Hematopoietic multipotent progenitor cell treated with erythropoietin and hydrocortisone succinate and interleukin-3 and kit ligand, for 4 days (in vitro differentiated cells): ENCODE data around the gene ZNF85.
"Not testable (repeated sequence)": the region's sequence is repeated elsewhere in the genome, so short reads cannot be mapped to it uniquely, and the experiment has no call there.

ENCODE experiments used
- DNase-seq: peaks from one replicate; pipeline ENCODE4 v3.0.0-alpha.2; 2015

The ZNF85 gene

DNA sequence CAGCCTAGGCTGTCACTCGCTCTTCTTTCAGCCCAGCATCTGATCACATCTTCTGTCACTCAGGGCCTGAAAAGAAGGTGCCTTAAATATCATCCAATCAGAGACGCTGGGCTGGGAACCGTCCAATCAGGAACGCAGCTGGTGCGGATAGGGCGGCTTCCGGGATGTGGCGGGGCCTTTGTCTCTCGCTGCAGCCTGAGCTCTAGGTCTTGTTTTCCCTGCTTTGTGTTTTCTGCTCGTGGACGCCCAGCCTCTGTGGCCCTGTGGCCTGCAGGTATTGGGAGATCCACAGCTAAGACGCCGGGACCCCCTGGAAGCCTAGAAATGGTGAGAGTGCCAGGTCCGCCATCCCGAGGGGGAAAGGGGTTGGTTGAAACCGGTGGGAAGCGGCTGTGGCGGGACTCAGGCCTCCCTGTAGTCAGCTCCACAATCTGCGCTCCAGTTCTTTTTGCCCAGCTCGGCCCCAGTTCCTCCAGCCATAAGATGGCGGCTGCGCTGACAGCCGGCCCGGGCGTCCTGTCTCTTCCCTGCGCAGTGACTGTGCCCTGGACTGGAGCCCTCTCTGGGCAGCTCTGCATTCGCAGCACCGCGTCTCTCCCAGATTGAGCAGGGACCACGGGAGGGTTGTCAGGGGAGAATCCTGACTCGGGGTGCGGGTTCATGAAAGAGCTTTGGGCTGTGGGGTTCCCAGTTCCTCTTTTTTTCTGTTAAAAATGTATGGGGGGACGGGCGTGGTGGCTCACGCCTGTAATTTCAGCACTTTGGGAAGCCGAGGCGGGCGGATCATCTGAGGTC, at the start of gene ZNF85:
ZNF85 (plus strand) TSS at position 175 of the 795 bp plus-strand sequence; CDS start at position 325, 150 bp downstream.
- DNase-seq: peak; percentile 95

DNA sequence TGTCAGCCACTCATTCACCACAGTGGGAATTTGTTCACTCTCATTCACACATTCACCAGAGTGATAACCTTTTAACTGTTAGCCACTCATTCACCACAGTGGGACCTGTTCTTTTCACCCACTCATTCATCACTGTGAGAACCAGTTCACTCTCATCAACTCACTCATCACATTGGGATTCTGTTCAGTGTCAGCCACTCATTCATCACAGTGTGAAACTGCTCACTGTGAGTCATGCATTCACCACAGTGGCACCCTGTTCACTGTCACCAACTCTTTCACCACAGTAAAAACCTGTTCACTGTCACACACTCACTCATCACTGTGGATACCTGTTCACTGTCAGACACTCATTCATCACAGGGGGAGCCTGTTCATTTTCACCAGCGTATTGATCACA, 43.5 kb upstream of the ZNF85 start:
- no peak for DNase-seq

DNA sequence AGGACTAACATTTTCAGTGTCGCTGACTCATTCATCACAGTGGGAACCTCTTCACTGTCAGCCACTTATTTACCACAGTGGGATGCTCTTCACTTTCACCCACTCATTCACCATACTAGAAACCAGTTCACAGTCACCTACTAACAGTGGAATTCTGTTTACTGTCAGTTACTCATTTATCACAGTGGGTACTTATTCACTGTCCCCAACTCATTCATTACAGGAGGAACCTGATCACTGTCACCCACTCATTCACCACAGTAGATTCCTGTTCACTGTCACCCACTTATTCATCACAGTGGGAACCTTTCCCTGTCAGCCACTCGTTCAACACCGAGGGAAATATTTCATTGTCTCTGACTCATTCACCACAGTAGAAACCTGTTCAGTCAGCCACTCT, 10.1 kb upstream of the ZNF85 start:
- no peak for DNase-seq

DNA sequence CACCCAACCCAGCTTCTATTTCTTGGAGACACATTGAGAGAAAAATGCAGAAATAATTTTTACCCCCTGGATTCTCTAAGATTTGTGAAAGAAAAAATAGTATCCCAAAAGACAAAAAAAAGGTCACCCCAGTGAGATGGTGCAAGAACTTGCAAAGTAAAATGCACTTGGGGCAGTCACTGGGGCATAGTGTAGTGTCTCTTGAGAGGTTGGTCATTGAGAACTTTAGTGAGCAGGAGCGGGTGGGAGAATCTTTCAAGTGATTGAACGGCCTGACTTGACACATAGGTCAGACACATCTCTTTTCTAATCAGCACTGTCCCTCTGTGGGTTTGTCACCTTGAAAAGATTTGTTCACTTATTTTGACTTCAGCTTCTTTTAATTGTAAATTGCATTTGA, 2.4 kb downstream of the ZNF85 start:
- DNase-seq: peak; percentile 1

DNA sequence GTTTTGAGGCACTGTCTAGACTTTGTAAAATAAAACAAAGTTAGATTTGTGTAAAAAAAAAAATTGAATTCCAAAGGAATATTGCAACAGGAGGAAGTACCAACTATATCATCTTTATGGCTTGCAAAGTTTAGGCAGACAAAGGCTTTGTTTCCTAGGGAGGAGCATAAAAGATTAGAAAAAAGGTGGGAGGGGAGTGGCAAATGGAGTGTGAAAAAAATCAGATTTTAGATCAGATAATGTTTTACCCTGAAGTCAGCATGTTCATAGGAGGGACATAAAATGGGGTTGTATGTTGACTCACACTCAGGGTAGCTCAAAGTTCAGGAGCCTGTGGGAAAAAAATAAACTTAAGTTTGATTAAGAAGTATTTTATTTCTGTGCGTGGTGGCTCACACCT, 3.7 kb downstream of the ZNF85 start:
- DNase-seq: no peak

DNA sequence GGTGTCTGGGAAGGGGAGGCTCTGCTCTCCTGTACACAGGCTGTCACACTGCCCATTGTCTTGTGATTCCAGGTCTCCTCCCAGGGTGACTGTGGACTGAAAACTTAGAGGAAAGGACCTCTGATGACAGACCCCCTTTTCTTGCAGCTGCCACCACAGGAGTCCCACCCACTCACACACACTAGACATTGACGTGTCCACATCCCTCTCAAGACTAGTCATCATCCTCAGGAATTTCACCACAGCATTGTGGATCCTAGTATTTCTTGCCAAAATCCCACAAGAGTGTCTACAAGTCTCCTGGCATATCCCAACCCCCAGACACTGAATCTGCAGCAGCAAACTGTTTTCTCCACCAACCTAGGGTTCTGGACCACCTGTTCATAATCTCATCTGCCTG, 5.3 kb downstream of the ZNF85 start:
- DNase-seq: no peak

DNA sequence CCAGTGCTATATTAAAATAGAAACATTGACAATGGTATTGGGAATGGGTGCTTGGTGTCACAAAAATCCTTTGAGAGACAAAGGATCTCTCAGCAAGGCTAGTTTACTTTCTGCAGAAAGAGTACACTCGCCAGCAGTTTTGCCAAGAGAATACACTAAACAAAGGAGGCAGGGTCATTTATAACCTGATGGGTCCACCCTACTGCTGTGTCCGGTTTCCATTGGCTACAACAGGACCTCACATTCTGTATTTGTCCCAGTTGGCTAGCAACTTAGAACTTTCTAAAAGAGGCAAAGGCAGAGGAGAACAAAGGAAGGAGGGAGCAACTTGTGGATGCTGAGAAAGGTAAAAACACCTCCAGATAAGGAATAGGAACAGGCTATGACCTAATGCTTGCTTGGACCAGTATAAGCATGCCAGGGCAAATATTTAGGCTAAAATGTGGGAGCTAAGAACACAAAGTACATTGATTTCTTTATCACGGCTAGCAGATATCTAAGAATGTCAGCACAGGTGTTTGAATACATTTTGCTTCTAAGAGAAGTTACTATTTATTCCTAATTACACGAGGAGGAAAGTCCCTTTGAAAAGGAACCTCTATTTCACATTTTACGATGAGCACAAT, 13.4 kb downstream of the ZNF85 start:
- not testable (repeated sequence) for DNase-seq

DNA sequence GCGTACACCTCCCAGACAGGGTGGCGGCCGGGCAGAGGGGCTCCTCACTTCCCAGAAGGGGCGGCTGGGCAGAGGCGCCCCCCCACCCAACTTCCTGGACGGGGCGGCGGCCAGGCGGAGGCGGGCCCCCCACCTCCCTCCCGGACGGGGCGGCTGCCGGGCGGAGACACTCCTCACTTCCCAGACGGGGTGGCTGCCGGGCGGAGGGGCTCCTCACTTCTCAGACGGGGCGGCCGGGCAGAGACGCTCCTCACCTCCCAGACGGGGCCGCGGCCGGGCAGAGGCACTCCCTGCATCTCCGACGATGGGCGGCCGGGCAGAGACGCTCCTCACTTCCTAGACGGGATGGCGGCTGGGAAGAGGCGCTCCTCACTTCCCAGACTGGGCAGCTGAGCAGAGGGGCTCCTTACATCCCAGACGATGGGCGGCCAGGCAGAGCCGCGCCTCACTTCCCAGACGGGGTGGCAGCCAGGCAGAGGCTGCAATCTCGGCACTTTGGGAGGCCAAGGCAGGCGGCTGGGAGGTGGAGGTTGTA, 29.6 kb downstream of the ZNF85 start:
- DNase-seq: not testable (repeated sequence)

DNA sequence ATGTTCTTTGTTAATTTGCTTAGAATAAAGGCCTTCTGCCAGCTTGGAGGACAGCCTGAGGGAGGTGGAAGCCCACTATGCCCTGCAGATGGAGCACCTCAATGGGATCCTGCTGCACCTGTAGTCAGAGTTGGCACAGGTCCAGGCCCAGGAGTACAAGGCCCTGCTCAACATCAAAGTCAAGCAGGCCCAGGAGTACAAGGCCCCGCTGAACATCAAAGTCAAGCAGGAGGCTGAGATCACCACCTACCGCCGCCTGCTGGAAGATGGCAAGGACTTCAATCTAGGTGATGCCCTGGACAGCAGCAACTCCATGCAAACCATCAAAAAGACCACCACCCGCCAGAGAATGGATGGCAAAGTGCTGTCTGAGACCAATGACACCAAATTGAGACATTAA, 41.7 kb downstream of the ZNF85 start:
- no peak for DNase-seq

DNA sequence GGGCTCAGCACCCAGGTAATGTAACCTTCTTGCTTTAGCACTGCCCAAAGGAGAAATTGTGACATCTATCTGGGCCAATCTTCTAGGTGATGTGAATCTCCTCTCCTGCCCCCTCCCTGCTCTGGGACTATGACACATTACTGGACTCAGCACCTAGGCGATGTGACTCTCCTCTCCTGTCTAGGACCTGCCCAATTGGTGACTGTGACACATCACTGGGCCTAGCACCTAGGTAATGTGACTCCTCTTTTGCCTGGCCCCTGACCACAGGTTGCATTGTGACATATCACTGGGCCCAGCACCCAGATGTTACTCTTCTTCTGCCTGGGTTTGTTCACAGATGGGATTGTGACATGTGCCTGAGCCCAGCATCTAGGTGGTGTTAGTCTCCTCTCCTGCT, 45.0 kb downstream of the ZNF85 start:
- no peak for DNase-seq

DNA sequence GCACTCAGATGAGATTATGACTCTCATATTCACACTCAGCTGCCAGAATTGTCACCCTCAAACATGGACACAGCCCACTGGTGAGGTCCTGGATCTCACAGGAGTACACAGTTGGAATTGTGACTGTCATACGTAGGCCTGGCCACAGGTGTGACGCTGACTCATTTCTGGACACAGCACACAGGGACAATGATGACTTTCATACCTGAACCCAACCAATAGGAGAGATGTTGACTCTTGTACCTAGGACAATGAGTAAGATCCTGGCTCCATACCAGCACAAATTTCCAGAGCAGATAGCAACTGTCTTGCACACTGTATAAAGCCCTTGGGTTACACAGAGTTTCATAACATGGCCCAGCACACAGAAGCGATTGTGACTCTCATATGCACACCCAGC, 46.4 kb downstream of the ZNF85 start:
- DNase-seq: no peak

DNA sequence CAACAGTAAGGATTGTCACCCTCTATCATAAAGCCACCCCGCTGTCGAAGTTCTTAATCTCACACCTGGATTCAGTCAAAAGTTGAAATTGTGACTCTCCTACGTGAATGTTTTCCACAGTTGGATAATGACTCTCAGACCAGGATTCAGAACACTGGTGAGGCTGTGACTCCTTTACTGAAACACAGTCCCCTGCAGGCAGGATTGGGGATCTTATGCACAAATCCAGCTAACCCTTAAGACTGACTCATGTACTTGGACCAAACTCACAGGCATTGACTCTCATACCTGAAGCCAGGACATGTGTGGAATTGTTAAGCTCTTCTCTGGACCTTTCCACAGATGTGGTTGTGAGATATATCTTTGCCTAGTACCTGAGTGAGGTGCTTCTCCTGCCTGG, 46.8 kb downstream of the ZNF85 start:
- no peak for DNase-seq

DNA sequence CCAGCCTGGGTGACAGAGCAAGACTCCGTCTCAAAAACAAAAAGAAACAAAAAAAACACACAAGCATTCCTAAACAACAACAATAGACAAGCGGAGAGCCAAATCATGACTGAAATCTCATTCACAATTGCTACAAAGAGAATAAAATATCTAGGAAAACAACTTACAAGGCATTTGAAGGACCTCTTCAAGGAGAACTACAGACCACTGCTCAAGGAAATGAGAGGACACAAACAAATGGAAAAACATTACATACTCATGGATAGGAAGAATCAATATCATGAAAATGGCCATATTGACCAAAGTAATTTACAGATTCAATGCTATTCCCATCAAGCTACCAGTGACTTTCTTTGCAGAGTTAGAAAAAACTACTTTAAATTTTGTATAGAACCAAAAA, 69.7 kb downstream of the ZNF85 start:
- not testable (repeated sequence) for DNase-seq

DNA sequence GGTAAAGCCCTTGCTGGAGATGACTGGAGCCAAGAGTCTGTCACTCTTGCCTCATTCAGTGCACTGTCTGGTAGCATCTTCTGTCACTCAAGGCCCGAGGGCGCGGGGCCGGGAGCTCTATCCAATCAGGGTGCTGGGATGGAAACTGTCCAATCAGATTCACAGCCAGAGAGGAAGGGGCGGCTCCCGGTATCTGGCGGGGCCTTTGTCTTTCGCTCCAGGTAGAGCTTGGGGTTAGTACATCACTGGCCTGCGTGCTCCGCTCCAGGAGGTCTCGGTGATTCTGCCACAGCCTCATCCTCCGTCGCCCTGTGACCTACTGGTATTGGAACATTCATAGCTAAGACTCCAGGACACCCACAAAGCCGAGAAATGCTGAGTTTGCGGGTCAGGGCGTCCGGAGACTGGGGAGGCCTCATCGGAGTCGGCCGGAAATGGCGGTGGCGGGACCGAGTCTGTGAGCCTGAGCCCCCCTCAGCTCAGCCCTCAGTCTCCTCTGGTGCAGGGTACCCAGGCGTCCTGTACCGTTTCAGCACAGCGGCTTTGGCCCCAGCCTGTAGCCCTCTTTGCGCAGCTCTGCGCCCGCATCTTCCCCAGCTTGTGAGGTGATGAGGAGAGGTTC, 76.8 kb downstream of the ZNF85 start:
- peak; percentile 94 for DNase-seq
